ENCODE results near the gene PVR.
"Not testable (repeated sequence)": the region's sequence is repeated elsewhere in the genome, so short reads cannot be mapped to it uniquely, and the experiment has no call there.

Gene PVR

DNA sequence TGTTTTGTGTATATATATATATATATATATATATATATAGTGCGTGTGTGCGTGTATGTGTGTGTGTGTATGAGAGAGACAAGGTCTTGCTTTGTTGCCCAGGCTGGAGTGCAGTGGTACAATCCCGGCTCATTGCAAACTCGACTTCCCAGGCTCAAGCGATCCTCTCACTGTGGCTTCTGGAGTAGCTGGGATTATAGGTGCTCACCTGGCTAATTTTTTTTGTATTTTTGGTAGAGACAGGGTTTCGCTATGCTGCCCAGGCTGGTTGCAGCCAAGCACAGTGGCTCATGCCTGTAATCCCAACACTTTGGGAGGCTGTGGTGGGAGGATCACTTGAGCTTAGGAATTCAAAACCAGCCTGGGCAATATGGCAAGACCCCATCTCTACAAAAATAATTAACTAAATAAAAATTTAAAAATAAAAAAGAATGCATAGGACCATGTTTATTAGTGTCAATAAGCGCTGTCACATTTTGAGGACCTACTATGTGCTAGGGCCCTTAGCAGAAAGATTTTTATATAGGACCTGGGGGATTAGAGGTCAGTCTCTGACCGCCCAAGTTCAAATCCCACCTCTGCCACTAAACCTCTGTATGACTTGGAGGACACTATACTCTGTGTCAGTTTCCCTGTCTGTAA is 1.8 kb downstream of the PVR start:
- DNase-seq (ENCODE audit: low read depth) = no peak

DNA sequence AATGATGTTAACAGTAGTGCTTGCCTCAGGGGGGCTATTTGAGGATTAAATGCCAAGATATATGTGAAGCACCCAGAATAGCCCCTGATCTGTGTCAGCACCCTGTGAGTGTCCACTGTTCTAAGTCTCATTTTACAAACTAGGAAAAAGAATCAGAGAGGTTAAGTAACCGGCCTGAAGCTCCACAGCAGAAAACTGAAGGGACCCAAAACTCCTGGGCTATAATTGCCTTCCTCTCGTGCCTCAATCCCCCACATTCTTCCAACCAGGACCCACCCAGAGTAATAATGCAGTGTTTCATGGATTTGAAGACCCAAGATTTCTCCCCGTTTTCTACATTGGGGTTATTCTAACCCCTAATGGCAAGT is 2.3 kb downstream of the PVR start:
- DNase-seq (ENCODE audit: low read depth) = no peak

DNA sequence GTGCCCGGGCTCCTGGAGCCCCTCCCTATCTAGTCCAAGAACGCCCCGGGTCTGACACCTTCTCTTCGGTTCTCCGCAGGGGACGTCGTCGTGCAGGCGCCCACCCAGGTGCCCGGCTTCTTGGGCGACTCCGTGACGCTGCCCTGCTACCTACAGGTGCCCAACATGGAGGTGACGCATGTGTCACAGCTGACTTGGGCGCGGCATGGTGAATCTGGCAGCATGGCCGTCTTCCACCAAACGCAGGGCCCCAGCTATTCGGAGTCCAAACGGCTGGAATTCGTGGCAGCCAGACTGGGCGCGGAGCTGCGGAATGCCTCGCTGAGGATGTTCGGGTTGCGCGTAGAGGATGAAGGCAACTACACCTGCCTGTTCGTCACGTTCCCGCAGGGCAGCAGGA is 3.4 kb downstream of the PVR start:
- DNase-seq (ENCODE audit: low read depth) = no peak

DNA sequence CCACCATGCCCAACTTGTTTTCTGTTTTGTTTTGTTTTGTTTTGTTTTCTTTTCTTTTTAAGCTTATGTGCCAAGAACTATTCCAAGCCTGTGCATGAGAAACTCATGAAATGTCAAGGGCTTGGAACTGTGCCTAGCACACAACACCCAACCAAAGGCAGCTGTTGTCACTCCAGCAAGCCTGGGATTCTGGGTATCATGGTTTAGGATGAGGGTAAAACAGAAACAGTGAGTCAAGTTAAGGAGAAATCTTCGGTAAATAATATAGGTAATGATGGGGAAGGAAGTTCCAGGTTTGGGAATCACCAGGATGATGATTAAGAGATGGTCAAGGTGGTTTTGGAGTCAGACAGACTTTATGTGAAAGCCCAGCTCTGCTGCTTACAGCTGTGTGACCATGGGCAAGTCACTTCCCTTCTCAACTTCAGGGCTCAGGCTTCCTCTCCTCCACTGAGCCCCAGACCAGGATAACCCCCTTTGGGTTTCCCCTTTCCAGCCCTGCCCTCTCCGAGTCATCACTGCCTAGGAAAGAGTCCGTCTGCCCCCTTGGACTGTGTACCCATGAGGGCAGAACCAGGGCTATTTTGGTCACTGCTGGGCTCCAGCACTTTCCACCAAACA is 5.0 kb downstream of the PVR start:
- no peak for DNase-seq (ENCODE audit: low read depth)

DNA sequence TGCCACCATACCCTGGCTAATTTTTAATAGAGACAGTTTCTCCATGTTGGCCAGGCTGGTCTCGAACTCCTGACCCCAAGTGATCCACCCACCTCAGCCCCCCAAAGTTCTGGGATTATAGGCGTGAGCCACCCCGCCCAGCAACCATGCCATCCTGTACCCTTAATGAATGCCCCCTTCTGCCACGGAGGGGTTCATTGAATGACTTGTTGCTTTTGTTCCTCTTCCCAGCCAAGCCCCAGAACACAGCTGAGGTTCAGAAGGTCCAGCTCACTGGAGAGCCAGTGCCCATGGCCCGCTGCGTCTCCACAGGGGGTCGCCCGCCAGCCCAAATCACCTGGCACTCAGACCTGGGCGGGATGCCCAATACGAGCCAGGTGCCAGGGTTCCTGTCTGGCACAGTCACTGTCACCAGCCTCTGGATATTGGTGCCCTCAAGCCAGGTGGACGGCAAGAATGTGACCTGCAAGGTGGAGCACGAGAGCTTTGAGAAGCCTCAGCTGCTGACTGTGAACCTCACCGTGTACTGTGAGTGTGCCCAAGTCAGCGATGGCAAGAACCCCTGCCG is 6.0 kb downstream of the PVR start:
- no peak for DNase-seq (ENCODE audit: low read depth)

DNA sequence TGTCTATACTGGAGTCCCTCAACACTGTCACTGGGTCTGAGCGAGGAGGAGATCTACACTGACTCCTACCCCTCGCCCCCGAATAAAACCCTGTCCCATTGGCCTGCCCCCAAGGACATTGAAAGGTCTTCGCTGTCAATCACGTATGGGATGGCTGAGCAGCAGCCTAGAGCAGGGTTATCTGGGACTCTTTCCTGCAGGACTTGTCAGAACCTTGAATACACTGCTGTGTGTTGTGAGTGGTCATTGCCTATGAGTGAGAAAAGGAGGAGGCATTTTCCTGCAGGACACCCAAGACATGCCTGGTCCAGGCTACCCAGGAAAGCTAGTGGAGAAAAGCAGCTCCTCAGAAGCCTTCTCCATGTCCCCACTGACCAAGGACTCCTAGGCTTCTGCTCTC is 9.6 kb downstream of the PVR start:
- no peak for DNase-seq (ENCODE audit: low read depth)

DNA sequence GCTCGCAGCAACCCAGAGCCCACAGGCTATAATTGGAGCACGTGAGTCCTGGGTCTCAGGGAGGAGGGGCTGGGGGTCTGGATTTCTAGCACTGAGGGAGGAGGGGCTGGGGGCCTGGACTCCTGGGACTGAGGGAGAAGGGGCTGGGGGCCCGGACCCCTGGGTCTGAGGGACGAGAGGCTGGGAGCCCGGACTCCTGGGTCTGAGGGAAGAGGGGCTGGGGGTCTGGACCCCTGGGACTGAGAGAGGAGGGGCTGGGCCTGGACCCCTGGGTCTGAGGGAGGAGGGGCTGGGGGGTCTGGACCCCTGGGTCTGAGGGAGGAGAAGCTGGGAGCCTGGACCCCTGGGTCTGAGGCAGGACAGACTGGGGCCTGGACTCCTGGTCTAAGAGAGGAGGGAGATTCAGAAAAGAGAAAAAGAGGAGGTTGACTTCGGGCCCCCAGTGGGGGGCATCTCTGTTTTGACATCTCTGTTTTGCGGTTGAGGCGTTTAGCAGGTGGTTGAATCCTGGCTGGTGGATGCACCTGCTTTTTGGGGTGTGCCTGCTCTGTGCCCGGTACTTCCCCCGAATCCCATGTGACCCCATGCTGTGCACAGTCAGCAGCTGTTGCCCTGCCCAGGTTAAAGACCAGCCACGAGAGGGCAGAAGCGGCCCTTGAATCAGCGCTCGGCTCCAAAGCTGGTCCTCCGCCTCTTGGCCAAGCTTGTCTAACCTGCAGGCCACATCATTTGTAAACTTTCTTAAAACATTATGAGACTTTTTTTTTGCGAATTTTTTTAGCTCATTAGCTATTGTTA is 10.5 kb downstream of the PVR start:
- peak; percentile 55 for DNase-seq (ENCODE audit: low read depth)

DNA sequence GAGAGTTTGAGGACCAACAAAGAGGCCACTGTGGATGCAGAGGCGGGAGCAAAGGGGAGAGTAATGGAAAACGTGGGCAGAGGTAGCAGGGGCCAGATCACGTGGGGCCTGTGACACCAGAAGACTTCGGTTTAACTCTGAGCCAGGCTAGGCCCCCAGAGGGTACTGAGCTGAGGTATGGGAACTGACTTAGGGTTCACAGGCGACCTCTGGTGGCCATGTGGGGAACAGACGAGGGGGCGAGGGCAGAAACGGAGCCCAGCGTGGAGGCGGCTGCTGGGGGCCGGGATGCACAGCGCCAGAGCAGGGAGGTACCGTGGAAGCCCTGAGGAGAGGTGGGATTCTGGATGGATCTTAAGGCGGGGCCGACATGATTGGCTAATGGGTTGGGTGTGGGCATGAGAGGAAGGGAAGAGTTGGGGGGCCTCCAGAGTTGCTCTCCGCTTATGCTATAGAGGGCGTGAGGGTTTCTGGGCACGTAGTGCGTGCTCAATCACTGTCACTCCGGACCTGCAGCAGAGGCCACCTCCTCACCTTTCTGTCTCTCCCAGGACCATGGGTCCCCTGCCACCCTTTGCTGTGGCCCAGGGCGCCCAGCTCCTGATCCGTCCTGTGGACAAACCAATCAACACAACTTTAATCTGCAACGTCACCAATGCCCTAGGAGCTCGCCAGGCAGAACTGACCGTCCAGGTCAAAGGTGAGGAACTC is 13.7 kb downstream of the PVR start:
- peak; percentile 63 for DNase-seq (ENCODE audit: low read depth)

DNA sequence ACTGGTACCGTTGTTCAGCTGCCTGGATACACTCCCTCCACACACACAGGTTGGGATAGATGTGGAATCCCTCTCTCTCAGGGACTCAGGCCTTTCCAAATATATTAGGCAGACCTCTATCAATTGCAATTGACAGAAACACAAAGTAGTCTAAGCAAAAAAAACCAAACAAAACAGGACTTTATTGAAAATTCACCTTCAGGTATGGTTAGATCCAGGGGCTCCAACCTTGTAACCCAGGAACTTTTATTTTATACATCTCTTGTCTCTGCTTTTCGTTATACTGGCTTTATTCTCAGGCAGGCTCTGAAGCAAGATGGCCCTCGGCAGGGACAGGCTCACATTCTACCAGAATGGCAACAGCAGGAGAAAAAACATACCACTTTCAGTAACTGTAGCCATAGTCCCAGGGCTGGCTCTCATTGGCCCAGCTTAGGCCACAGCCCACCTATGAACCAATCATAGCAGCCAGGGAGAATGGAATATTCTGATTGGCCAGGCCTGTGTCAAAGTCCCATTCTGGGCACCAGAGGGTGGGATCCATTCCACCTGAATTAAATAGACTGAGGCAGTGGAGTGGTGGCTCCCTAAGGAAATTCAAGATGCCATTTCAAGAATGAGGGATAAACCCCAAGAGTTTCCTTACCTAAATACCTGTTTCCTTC is 14.5 kb downstream of the PVR start:
- DNase-seq (ENCODE audit: low read depth) = no peak

DNA sequence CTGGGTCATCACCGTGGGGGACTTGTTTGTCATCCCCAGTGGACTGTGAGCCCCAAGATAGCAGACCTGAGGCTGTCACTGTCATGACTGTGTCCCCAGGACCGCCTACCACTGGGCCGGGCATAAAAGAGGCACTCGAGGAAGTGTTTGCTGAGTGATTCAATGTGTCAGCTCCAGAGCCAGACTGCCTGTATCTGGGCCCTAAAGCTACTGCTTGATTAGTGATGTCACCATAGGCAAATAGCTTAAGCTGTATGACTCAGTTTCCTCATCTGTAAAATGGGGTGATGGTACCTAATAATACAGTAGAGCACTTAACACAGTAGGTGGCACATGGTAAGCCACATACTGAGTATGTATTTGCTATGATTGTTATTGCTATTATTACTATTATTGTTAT is 16.4 kb downstream of the PVR start:
- DNase-seq (ENCODE audit: low read depth) = no peak

DNA sequence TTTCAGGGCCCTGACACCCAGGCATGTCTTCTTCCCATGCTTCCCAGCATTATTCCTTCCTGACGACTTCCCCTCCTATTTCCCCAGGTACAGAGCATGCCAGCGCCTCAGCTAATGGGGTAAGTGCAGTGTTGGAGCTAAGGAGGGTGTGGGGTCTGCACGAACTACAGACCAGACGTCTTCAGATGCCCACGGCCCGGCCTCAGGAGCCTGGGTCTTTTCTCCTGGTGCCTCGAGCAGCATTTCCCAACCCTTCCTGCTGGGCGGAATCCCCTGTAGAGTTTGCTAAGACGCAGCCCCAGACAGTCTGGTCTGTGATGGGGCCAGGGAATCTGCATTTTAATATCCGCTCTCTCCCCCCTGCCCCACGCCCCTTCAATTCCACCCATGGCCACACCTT is 17.5 kb downstream of the PVR start:
- DNase-seq (ENCODE audit: low read depth) = no peak

DNA sequence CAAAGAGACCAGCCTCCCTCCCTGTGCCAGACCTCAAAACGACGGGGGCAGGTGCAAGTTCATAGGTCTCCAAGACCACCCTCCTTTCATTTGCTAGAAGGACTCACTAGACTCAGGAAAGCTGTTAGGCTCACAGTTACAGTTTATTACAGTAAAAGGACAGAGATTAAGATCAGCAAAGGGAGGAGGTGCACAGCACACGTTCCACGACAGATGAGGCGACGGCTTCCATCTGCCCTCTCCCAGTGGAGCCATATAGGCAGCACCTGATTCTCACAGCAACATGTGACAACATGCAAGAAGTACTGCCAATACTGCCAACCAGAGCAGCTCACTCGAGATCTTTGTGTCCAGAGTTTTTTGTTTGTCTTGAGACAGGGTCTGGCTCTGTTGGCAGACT is 18.2 kb downstream of the PVR start:
- DNase-seq (ENCODE audit: low read depth) = no peak

DNA sequence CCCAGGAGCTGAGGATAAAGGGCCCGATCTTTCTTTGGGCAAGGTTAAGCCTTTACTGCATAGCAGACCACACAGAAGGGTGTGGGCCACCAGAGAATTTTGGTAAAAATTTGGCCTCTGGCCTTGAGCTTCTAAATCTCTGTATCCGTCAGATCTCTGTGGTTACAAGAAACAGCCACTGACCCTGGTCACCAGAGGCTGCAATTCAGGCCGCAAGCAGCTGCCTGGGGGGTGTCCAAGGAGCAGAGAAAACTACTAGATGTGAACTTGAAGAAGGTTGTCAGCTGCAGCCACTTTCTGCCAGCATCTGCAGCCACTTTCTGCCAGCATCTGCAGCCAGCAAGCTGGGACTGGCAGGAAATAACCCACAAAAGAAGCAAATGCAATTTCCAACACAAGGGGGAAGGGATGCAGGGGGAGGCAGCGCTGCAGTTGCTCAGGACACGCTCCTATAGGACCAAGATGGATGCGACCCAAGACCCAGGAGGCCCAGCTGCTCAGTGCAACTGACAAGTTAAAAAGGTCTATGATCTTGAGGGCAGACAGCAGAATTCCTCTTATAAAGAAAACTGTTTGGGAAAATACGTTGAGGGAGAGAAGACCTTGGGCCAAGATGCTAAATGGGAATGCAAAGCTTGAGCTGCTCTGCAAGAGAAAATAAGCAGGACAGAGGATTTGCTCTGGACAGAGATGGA is 19.1 kb downstream of the PVR start:
- DNase-seq (ENCODE audit: low read depth) = no peak

DNA sequence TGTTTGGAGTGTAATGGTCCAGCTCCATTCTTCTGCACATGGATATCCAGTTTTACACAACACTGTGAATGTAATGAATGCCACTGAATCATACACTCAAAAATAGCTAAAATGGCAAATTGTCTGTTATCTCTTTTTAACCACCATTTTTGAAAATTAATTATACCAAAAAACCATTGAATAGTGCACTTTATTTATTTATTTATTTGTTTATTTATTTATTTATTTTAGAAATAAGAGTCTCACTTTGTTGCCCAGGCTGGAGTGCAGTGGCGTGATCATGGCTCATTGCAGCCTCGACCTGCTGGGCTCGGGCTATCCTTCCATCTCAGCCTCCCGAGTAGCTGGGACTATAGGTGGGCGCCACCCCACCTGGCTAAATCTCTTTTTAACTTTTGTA is 20.3 kb downstream of the PVR start:
- DNase-seq (ENCODE audit: low read depth) = no peak

DNA sequence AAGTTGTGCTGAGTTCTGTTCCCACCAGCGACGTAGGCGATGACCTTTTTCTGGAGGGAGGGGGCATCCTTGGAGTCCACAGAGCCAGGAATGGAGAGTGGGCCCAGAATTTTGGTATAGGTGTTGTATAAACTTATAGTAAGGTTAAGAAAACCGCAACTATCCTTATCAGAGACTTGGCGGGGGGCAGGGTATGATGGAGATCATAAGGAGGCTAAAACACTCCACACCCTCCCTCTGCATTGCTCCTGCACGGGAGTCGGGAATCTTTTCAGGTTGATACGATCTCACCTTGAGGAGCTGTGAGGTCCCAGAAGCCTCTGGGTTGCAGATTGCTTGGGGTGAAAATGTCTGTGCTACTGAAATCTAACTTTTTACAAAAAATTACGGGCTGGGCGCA is 21.3 kb downstream of the PVR start:
- no peak for DNase-seq (ENCODE audit: low read depth)

DNA sequence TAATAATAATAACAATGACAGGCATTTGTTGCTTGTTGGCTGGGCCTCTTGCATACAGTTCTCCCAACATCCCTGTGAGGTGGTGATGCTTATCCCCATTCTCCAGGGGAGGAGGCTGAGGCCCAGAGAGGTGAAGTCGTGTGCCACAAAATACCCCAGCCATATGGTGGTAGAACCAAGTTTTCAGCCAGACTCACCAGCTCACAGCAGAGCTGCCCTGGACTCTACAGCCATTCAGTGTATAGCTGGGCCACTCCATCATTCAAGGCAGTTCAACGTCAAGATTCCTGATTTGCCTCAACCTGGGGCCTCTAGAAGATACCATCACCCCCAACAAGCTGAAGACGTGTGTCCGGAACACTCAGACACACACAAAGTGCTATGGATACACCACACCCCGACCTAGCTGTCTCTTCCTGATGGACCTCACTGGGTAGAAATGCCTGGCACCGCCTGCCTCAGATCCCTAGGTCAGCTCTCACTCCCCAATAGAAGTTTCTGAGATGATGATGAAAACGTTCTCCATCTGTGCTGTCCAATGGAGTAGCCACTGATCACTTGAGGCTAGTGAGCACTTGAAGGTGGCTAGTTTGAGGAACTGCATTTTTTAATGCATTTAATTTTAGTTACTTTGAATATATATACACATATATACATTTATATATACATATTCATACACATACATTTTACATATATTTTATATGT is 23.3 kb downstream of the PVR start:
- no peak for DNase-seq (ENCODE audit: low read depth)

DNA sequence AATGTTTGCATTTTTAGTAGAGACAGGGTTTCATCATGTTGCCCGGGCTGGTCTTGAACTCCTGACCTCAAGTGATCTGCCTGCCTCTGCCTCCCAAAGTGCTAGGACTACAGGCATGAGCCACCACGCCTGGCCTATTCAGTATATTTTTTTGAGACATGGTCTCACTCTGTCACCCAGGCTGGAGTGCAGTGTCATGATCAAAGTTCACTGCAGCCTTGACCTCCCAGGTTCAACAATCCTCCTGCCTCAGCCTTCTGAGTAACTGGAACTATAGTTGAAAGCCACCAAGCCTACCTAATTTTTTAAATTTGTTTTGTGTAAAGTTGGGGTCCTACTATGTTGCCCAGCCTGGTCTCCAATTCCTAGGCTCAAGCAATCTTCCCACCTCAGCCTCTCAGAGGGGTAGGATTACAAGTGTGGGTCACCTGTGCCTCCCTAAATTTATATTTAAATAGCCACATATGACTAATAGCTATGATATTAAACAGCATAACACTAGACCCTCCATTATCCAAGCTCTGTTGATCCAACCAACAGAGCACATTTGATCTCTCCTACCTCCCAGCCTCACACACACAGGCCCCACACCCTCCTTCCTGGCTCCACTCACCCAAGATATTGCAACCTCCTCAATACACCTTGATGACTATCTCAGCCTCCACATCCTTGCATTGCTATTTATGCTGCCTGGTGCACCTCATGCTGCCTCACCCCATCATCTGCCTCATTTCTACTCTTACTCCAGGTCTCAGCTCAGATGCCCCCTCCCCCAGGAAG is 25.5 kb downstream of the PVR start:
- DNase-seq (ENCODE audit: low read depth) = no peak

DNA sequence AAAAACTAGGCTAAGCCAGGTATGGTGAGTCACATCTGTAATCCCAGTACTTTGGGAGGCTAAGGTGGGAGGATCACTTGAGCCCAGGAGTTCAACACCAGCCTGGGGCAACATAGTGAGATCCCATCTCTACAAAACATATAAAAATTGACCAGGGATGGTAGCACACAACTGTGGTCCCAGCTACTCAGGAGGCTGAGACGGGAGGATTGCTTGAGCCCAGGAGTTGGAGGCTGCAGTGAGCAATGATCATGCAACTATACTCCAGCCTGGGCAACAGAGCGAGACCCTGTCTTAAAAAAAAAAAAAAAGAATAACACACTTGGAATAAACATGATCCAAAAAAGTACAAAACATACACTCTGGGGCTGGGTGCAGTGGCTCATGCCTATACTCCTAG is 26.3 kb downstream of the PVR start:
- not testable (repeated sequence) for DNase-seq (ENCODE audit: low read depth)

DNA sequence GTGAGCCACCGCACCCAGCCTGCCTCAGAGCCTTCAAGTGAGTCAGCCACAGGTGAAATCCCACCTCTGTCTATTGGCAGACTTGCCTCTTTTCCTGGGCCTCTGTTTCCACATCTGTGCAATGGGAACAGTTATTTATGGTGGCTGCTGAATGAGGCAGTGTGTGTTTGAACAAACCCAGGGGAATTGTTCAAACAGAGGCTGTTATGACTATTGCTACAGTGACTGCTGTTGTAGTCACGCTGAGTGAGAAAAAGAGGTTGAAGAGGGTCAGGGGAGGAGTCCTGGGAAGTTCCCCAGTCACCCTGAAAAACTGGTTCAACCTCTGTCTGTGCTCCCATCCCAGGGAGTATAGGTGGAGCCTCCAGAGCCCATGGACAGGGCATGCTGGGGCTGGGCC is 27.7 kb downstream of the PVR start, which contains the start of gene CEACAM19:
Gene CEACAM19 (plus strand): TSS at position 83 of the 400 bp plus-strand sequence. CDS start 450 bp downstream, outside the sequence.
- DNase-seq (ENCODE audit: low read depth) = no peak

DNA sequence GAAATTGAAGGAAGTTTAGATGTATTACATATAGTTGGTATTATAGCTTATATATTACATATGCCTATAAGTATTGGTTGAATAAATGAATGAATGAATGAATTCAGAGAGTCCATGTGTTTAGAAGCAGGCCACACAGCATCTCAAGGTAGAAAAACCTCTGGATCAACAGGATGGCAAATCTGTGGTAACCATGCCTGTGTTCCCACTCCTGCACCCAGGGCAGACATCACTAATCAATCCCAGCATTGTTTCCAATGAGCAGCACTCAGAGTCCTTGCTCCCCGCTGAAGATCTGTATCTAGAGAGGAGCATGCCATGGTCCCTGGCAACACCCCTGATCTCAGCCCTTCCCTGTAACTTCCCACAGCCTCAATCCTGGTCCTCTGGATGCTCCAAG is 28.5 kb downstream of the PVR start:
- DNase-seq (ENCODE audit: low read depth) = no peak
